Retina (tissue), 1 donor: ENCODE results near the gene PCNX1.
"Not testable (repeated sequence)": the region's sequence is repeated elsewhere in the genome, so short reads cannot be mapped to it uniquely, and the experiment has no call there.

Experiments used
- DNase-seq: peaks from one replicate; pipeline ENCODE4 v3.0.0-alpha.2; 2016

PCNX1 gene

DNA sequence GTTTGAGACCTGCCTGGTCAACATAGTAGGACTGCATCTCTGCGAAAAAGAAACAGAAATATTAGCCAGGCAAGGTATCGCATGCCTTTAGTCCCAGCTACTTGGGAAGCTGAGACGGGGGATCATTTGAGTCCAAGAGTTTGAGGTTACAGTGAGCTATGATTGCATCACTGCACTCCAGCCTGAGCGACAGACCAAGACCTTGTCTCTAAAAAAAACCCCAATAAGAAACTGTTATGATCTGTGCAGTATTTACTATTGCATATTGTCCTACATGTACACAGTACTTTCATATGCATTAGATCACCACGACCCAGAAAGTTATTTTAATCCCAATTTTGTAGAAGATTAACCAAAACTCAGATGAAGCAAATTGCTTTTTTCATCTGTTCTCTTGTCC lies 187.5 kb downstream of the PCNX1 start:
- DNase-seq, result no peak

DNA sequence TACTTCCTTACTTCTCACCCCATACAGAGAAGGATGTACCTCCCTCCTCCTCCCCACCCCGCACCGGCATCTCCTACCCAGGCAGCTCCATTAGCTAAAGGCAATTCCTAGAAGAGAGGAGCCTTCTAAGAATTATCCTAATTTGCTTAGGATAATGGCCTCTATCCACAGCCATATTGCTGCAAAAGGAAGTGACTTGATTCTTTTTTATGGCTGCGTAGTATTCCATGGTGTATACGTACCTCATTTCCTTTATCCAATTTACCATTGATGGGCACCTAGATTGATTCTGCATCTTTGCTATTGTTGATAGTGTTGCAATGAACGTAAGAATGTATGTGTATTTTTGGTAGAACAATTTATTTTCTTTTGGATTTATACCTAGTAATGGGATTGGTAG lies 189.7 kb downstream of the PCNX1 start:
- DNase-seq, result no peak

DNA sequence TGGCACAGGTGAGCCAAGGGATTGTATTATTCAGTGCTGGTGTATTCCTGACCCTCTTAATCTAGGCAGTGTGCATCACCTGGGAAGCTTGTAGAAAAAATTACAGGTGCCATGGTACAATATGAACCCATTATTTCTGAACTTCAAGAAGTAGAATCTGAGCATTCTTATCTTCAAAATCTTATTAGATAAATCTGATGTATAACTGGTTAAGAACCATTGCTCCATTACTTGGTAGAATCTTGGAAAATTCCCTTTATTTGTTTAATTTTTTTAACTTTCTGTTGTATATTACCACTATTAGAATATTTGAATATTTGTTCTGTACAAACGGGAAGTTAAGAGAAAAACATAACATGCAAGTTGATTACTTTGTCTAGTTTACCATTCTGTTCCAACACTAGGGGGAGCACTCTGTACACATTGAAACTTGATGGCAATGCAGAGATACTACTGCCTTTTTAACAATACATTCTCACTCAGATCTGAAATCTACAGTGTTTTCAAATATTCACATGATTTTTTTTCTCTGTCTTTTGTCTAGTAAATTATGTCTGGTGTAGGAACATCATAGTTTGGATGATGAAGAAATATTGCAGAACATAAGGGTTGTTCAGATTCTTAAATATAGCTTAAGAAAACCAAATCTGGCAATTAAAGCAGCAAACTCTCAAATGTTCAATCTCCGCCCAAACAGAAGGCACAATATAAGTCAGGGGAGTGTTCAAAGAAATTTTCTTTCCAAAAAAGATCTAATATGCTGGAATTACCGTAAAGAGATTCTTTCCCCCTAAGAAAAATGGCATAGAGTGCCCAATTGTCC lies 196.6 kb downstream of the PCNX1 start:
- no peak for DNase-seq

GRCh38 chr14:71105177-71105576 lies 197.9 kb downstream of the PCNX1 start:
- no peak for DNase-seq

DNA sequence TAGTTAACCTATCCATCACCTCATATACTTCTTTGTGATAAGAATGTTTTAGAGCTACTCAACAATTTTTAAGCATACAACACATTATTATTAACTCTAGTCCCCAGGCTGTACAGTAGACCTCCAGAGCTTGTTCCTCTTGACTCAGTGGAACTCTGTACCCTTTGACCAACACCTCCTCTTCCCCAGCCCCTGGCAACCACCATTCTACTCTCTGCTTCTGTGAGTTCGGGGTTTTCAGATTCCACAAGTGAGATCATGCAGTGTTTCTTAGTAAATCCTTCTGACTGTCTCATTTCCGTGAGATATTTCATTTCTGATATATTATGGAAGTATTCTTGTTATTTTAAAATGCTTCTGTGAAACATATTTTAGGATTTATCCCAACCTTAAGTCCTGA lies 200.7 kb downstream of the PCNX1 start:
- DNase-seq, result no peak

- DNase-seq, result no peak
Observed at GRCh38 chr14:71108398-71109119, 201.3 kb downstream of the PCNX1 start.

GRCh38 chr14:71113376-71113775 lies 206.1 kb downstream of the PCNX1 start:
- no peak for DNase-seq

GRCh38 chr14:71114565-71114964 lies 207.3 kb downstream of the PCNX1 start:
- DNase-seq, result no peak

GRCh38 chr14:71115306-71115705 lies 208.0 kb downstream of the PCNX1 start:
- no peak for DNase-seq

DNA sequence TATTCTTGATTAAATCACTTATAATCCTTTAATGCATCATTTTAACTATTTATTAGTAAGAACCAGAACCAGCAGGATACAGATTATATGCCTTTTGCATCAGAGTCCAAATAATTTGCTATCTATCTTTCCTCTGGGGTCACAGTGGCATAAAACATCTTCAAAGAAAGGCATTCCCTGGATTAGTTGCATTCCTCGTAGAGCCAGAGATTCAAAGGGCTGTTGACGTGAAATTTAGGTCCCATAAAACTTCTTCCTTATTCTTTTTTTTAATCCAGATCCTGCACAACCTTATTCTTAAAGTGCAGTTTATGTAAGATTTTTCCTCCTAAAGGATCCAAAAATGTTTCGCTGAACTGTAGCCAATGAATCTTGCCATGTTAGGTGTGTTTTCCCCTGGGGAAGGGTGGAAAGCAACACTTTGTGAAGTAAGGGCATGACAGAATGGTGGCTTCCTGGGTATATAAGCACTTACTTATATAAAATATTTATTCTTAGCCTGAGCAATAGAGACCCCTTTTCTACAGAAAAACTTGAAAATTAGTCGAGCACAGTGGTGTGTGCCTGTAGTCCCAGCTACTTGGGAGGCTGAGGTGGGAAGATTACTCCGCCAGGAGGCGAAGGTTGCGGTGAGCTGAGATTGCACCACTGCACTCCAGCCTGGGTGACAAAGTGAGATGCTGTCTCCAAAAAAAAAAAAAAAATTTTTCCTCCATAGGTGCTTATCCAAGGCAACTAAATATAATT lies 208.7 kb downstream of the PCNX1 start:
- no peak for DNase-seq

- DNase-seq, result no peak
Observed at GRCh38 chr14:71116568-71117122, 209.4 kb downstream of the PCNX1 start.

DNA sequence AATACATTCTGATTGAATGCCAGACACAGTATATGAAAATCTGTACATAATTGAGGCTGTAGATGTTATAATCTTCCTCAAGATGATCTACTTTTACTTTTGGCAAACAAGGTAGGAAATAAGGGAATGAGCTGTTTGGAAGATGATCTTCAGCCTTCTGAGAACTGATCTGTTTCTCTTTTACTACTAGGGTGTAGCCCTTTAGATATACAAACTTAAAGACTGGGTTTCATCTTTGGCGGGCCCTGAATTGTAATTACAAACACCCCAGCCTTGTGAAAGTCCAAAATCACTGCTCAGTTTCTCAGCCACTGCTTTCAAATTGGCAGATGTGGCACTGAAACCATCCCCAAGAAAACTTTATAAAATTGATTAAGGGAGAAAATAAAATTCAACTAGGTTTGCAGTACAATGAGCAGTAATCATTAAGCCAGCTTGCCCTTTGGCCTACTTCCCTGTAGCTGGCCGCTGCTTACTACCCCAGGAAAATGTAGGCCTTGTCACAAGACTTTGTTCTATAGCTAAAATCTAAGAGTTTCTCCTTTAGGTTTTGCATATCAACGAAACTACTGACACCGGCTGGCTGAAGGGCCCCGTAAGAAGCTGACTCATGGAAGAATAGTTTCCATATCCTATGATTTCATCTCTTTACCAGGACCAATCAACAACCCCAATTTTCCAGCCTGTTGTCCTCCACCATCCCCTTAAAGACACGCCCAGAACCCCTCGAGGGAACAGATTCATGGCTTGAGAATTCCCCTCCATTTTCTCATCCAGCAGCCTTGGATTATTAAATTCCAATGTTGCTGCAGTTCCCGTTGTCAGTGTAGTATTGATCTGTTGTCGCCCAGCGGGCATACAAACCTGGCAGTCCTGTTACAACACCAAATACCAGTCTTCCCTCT lies 210.8 kb downstream of the PCNX1 start:
- no peak for DNase-seq

DNA sequence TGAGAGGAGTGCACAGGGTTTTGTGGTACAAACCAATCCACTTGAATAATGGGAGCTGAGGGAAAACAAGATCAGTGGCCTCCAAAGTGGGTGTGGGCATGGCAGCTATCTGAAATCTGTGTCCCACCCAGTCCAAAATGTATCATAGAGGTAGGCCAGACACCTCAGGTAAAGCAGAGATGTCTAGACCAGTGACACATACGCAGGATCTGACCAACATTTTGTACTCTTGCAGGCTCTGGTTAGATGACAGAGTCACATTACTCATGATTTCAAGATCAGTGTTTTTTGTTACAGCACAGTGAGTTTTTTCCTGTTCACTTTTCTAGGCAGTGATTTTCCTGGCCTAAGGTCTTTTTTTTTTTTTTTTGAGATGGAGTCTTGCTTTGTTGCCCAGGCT lies 211.8 kb downstream of the PCNX1 start:
- no peak for DNase-seq

DNA sequence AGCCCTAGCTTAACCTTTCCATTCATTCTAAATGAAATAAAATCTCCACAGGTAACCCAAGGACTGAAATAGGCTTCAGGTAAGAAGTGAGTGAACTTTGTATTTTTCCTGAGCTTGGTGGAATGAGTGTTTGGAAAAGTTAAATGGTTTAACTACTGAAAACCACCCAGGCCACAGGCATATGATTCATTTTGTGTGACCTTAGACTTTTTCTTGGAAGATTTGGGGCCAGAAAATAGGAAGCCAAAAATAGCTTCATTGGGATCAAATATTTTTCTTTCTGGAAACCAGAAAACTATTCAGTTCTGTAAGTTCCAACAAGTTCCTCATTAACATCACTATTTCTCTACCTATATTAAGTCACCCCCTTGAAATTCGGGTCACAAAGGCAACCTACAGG lies 212.6 kb downstream of the PCNX1 start:
- no peak for DNase-seq

- DNase-seq, result no peak
Observed at GRCh38 chr14:71121001-71121400, 213.7 kb downstream of the PCNX1 start.

- no peak for DNase-seq
Observed at GRCh38 chr14:71121711-71122110, 214.5 kb downstream of the PCNX1 start.

DNA sequence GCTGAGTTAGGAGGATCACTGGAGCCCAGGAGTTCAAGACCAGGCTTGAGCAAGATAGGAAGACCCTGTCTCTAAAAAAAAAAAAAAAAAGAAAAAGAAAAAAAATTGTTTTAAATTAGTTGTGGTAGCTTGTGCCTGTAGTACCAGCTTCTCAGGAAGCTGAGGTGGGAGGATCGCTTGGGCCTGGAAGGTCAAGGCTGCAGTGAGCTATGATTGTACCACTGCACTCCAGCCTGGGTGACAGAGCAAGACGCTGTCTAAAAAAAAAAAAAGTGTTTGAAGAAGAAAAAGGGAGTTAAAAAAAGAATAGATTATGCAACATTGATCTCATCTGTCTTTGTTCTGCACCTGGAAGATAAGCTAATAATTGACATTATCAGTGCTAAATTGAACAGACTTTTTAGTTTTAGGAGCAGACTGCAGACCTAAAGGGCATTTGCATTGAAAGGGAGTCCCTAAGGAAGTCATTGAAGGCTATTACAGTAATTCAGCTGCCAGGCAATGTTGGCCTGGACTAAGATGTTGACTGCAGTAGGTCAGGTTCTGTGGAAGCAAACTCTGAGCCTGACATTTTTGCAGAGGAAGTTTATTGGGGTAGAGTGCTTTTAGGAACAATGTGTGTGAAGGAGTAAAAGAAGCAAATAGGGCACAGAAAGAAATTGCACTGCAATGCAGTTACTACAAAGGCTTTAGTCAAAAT lies 215.8 kb downstream of the PCNX1 start:
- no peak for DNase-seq

GRCh38 chr14:71123579-71124135 lies 216.4 kb downstream of the PCNX1 start:
- no peak for DNase-seq

DNA sequence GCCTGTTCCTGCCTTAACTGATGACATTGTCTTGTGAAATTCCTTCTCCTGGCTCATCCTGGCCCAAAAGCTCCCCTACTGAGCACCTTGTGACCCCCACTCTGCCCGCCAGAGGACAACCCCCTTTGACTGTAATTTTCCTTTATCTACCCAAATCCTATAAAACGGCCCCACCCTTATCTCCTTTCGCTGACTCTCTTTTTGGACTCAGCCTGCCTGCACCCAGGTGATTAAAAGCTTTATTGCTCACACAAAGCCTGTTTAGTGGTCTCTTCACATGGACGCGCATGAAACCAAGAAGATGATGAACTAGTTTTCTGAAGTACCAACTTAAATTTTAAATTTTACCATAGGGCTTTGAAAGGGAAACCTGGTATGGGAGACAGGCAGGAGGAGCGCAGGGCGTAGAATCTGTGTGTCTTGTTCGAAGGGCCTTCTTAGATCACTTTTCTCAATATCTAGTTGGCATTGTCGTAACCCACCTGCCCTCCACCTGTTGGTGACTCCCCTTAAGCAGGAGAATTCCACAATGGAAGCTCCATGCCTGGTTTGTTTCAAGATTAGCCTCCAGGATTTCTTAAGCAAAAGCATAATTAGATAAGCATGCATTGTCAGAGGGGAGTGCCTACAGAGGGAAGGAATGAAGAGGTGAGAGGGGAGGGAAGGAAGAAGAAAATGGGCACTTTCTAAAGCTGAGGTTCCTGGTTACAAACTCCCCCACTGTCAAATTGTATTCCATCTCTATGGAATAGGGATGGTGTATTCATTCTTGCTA lies 222.6 kb downstream of the PCNX1 start:
- DNase-seq, result not testable (repeated sequence)

GRCh38 chr14:71130491-71131179 lies 223.4 kb downstream of the PCNX1 start:
- DNase-seq, result no peak
